ENCODE measurements around the gene SORBS1. TPM values are rescaled to one million over a fixed set of nuclear protein-coding genes. Genes with fewer than 3 reads are reported as not detected.
A peak's percentile ranks its signal among the peaks of the same experiment; 100 is the strongest.

Gene SORBS1
- total and polyA plus RNA-seq, 9 of the 15 experiments (the other 6 are each of a cell fraction or from before 2014, with no cell fraction given): 2.0 to 13.3 (median 6.5) TPM

GRCh38 chr10:95504246-95504691, 56.9 kb downstream of the SORBS1 start:
- peak; percentile 48 for ATAC-seq
- Histone ChIP-seq H3K27ac (ENCODE audit: extremely low read depth, low read depth, low read length) (no peak overlapping the region), H3K27me3 (ENCODE audit: control insufficient read depth in 2 of 2, insufficient read depth in 2 of 2, low read length in 2 of 2) (no peaks in the 10 kb centered on the region), H2AFZ (ENCODE audit: low read depth, low read length) (no peak overlapping the region), H3K79me2 (ENCODE audit: control insufficient read depth, insufficient read depth, low read length) (no peaks in the 10 kb centered on the region), H3K4me3 (no peak overlapping the region), H3K9ac (ENCODE audit: insufficient read depth in 1 of 2, low read depth in 2 of 2, low read length in 2 of 2) (no peak overlapping the region), H3K4me2 (ENCODE audit: insufficient read depth, low read length) (peak overlapping the region; percentile 0; the same call in 1 of the 2 replicates), H3K36me3 (ENCODE audit: control insufficient read depth, insufficient read depth, low read length) (no peaks in the 10 kb centered on the region), H3K4me1 (replicated peaks in 1 of 2; ENCODE audit: control insufficient read depth in 2 of 2, insufficient read depth in 2 of 2, low read length in 2 of 2) (peaks cover 13 to 53% of the 10 kb centered on the region in 2 experiments; a peak in 4 of 5 replicates), H3K9me1 (ENCODE audit: control insufficient read depth, insufficient read depth, low read length) (no peaks in the 10 kb centered on the region), H3K9me3 (replicated peaks; ENCODE audit: control insufficient read depth, insufficient read depth, low read depth, low read length) (no peaks in the 10 kb centered on the region), H4K20me1 (replicated peaks; ENCODE audit: control insufficient read depth, insufficient read depth, low read length) (no peaks in the 10 kb centered on the region)
- CTCF ChIA-PET (ENCODE audit: low intra/inter-chr PET ratio): no interaction called here
- peak; percentile 28 to 46 (median 37) for DNase-seq (ENCODE audit: extremely low read depth in 1 of 4, low spot score in 3 of 4)
- in situ Hi-C loops (cut with MboI) (no loop called here), intact Hi-C loops (cut with micrococcal nuclease) (no loop called here)
- peak; percentile 78 for FAIRE-seq
- POLR2A ChIA-PET: interaction anchor here (0.6 to 1.0 kb wide), 3 partner anchors 9 to 1154 kb away, joined by 3 to 4 read pairs (median 3); no protein-coding TSS in a partner anchor
- no TSS peak for BruUV-seq (replicated peaks)
- WGBS (ENCODE audit: insufficient coverage, low coverage, missing lambda C conversion rate): 0% methylated on average over 3 of the region's 4 CpGs
- TF ChIP-seq, protein P1, sequence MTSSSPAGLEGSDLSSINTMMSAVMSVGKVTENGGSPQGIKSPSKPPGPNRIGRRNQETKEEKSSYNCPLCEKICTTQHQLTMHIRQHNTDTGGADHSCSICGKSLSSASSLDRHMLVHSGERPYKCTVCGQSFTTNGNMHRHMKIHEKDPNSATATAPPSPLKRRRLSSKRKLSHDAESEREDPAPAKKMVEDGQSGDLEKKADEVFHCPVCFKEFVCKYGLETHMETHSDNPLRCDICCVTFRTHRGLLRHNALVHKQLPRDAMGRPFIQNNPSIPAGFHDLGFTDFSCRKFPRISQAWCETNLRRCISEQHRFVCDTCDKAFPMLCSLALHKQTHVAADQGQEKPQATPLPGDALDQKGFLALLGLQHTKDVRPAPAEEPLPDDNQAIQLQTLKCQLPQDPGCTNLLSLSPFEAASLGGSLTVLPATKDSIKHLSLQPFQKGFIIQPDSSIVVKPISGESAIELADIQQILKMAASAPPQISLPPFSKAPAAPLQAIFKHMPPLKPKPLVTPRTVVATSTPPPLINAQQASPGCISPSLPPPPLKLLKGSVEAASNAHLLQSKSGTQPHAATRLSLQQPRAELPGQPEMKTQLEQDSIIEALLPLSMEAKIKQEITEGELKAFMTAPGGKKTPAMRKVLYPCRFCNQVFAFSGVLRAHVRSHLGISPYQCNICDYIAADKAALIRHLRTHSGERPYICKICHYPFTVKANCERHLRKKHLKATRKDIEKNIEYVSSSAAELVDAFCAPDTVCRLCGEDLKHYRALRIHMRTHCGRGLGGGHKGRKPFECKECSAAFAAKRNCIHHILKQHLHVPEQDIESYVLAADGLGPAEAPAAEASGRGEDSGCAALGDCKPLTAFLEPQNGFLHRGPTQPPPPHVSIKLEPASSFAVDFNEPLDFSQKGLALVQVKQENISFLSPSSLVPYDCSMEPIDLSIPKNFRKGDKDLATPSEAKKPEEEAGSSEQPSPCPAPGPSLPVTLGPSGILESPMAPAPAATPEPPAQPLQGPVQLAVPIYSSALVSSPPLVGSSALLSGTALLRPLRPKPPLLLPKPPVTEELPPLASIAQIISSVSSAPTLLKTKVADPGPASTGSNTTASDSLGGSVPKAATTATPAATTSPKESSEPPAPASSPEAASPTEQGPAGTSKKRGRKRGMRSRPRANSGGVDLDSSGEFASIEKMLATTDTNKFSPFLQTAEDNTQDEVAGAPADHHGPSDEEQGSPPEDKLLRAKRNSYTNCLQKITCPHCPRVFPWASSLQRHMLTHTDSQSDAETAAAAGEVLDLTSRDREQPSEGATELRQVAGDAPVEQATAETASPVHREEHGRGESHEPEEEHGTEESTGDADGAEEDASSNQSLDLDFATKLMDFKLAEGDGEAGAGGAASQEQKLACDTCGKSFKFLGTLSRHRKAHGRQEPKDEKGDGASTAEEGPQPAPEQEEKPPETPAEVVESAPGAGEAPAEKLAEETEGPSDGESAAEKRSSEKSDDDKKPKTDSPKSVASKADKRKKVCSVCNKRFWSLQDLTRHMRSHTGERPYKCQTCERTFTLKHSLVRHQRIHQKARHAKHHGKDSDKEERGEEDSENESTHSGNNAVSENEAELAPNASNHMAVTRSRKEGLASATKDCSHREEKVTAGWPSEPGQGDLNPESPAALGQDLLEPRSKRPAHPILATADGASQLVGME (CRISPR knock-in tag; IDR thresholded peaks at IDR 0.05): no peak
- TF ChIP-seq ZFP36 (IDR thresholded peaks at IDR 0.05; ENCODE audit: low read depth, low read length, partially characterized antibody) (no peak), KLF16 (IDR thresholded peaks at IDR 0.05) (0 out of 2 replicates have a peak, but pooled peaks have one; percentile 21), RBM39 (optimal IDR thresholded peaks at IDR 0.05; ENCODE audit: low read depth, low read length) (no peak), MCM3 (IDR thresholded peaks at IDR 0.05) (no peak), NCOA2 (IDR thresholded peaks at IDR 0.05; ENCODE audit: partially characterized antibody in 2 of 2) (no peak), ZNF280B (CRISPR knock-in tag; IDR thresholded peaks at IDR 0.05) (no peak), ZNF75A (CRISPR knock-in tag; IDR thresholded peaks at IDR 0.05) (no peak), HDAC1 (IDR thresholded peaks at IDR 0.05) (no peak), MED1 (CRISPR knock-in tag; IDR thresholded peaks at IDR 0.05; ENCODE audit: borderline replicate concordance) (no peak), SPI1 (IDR thresholded peaks at IDR 0.05; ENCODE audit: borderline replicate concordance, low read depth, low read length) (no peak), CTBP1 (IDR thresholded peaks at IDR 0.05; ENCODE audit: borderline replicate concordance) (0 out of 2 replicates have a peak, but pooled peaks have one; percentile 49), E4F1 (CRISPR knock-in tag; IDR thresholded peaks at IDR 0.05; ENCODE audit: borderline replicate concordance) (no peak), SMARCA4 (IDR thresholded peaks at IDR 0.05) (peak; percentile 37; the same call in 1 of the 2 replicates)
